H9 (cell line): ENCODE results near the gene LIPK. TPM values are rescaled to one million over a fixed set of nuclear protein-coding genes. Genes with fewer than 3 reads are reported as not detected.
A peak's percentile ranks its signal among the peaks of the same experiment; 100 is the strongest.

ENCODE experiments used
- DNase-seq: peaks from one replicate; pipeline ENCODE4 v3.0.0-alpha.2; 2017
- H2AFZ ChIP-seq: one replicate; pipeline ENCODE4 v1.6.1; 2013; ENCODE audit warnings: mild to moderate bottlenecking, low read length, control low read depth, moderate library complexity
- H2AK5ac ChIP-seq: 2 replicates; pipeline ENCODE4 v1.6.1; 2013; ENCODE audit warnings: low read length, control low read depth, mixed read lengths; ENCODE audit not compliant: insufficient read length
- H2BK120ac ChIP-seq: one replicate; pipeline ENCODE4 v1.6.1; 2013; ENCODE audit warnings: low read depth, mild to moderate bottlenecking, low read length, control low read depth, inconsistent platforms; ENCODE audit not compliant: poor library complexity, severe bottlenecking
- H2BK12ac ChIP-seq: 2 replicates; pipeline ENCODE4 v1.6.1; 2013; ENCODE audit warnings: low read length, control low read depth, mixed read lengths, low read depth; ENCODE audit not compliant: insufficient read length
- H2BK15ac ChIP-seq: 2 replicates; pipeline ENCODE4 v1.6.1; 2013; ENCODE audit warnings: low read depth, low read length, control low read depth
- H2BK20ac ChIP-seq: one replicate; pipeline ENCODE4 v1.6.1; 2013; ENCODE audit warnings: low read depth, mild to moderate bottlenecking, low read length, control low read depth, inconsistent platforms; ENCODE audit not compliant: poor library complexity, severe bottlenecking
- H2BK5ac ChIP-seq: 2 replicates; pipeline ENCODE4 v1.6.1; 2013; ENCODE audit warnings: low read length, control low read depth, mixed read lengths; ENCODE audit not compliant: insufficient read length
- H3K14ac ChIP-seq: 2 replicates; pipeline ENCODE4 v1.6.1; 2013; ENCODE audit warnings: low read length, control low read depth; ENCODE audit not compliant: insufficient read depth
- H3K18ac ChIP-seq: 2 replicates; pipeline ENCODE4 v1.6.1; 2013; ENCODE audit warnings: low read depth, mild to moderate bottlenecking, mixed read lengths, low read length, control low read depth; ENCODE audit not compliant: insufficient read length
- H3K23ac ChIP-seq: 2 replicates; pipeline ENCODE4 v1.6.1; 2013; ENCODE audit warnings: low read length, control low read depth, mixed read lengths, low read depth; ENCODE audit not compliant: insufficient read length
- H3K23me2 ChIP-seq: 2 replicates; pipeline ENCODE4 v1.6.1; 2013; ENCODE audit warnings: low read depth, mild to moderate bottlenecking, mixed read lengths, low read length, control low read depth; ENCODE audit not compliant: insufficient read length, poor library complexity, severe bottlenecking
- H3K27ac ChIP-seq: 2 replicates; pipeline ENCODE4 v1.5.1; 2013; ENCODE audit warnings: low read length, control low read depth, mixed read lengths, low read depth; ENCODE audit not compliant: insufficient read length
- H3K27me3 ChIP-seq: 2 replicates; pipeline ENCODE4 v1.6.1; 2013; ENCODE audit warnings: low read length, control low read depth, inconsistent platforms; ENCODE audit not compliant: insufficient read depth
- H3K4ac ChIP-seq: 2 replicates; pipeline ENCODE4 v1.6.1; 2013; ENCODE audit warnings: low read depth, mild to moderate bottlenecking, control low read depth, inconsistent platforms, low read length, moderate library complexity
- H3K4me1 ChIP-seq: 2 replicates; pipeline ENCODE4 v1.6.1; 2013; ENCODE audit warnings: low read length, control low read depth, inconsistent platforms; ENCODE audit not compliant: insufficient read depth
- H3K4me2 ChIP-seq: 2 replicates; pipeline ENCODE4 v1.6.1; 2013; ENCODE audit warnings: low read length, control low read depth, mixed read lengths; ENCODE audit not compliant: insufficient read length, insufficient read depth
- H3K56ac ChIP-seq: 2 replicates; pipeline ENCODE4 v1.6.1; 2013; ENCODE audit warnings: low read depth, mild to moderate bottlenecking, mixed read lengths, low read length, control low read depth; ENCODE audit not compliant: insufficient read length
- H3K79me1 ChIP-seq: 2 replicates; pipeline ENCODE4 v1.6.1; 2013; ENCODE audit warnings: low read depth, mild to moderate bottlenecking, moderate library complexity, low read length, control low read depth, inconsistent platforms; ENCODE audit not compliant: insufficient read depth, poor library complexity, severe bottlenecking
- H3K79me2 ChIP-seq: 2 replicates; pipeline ENCODE4 v1.6.1; 2013; ENCODE audit warnings: low read length, control low read depth, inconsistent platforms; ENCODE audit not compliant: insufficient read depth
- H3K9ac ChIP-seq: 2 replicates; pipeline ENCODE4 v1.6.1; 2013; ENCODE audit warnings: low read length, control low read depth, mixed read lengths; ENCODE audit not compliant: insufficient read length; ENCODE audit errors: extremely low read depth
- H3K9me3 ChIP-seq: one replicate; pipeline ENCODE4 v1.6.1; 2013; ENCODE audit warnings: low read depth, low read length, inconsistent platforms; ENCODE audit not compliant: control insufficient read depth
- H3T11ph ChIP-seq: one replicate; pipeline ENCODE4 v1.6.1; 2013; ENCODE audit warnings: mild to moderate bottlenecking, low read length, control low read depth, inconsistent platforms
- H4K20me1 ChIP-seq: one replicate; pipeline ENCODE4 v1.6.1; 2013; ENCODE audit not compliant: control insufficient read depth, insufficient read length, insufficient read depth
- H4K5ac ChIP-seq: 2 replicates; pipeline ENCODE4 v1.6.1; 2013; ENCODE audit warnings: low read depth, mild to moderate bottlenecking, mixed read lengths, low read length, control low read depth; ENCODE audit not compliant: insufficient read length
- H4K8ac ChIP-seq: replicated peaks from 2 replicates; pipeline ENCODE4 v1.6.1; 2013; ENCODE audit warnings: low read length, control low read depth, mixed read lengths, low read depth; ENCODE audit not compliant: insufficient read length
- H4K91ac ChIP-seq: 2 replicates; pipeline ENCODE4 v1.6.1; 2013; ENCODE audit warnings: low read depth, mild to moderate bottlenecking, moderate library complexity, mixed read lengths, low read length, control low read depth; ENCODE audit not compliant: insufficient read length
- H3K27ac Mint-ChIP-seq, 3 experiments: 2 replicates in 2 of 3; 3 replicates in 1 of 3; pipeline ENCODE4 v1.8.0; 2020 to 2021; ENCODE audit warnings: mixed read lengths in 3 of 3, mild to moderate bottlenecking in 1 of 3, moderate library complexity in 1 of 3
- H3K27me3 Mint-ChIP-seq: 2 replicates; pipeline ENCODE4 v1.8.0; 2021; ENCODE audit warnings: low read depth, mild to moderate bottlenecking, moderate library complexity, mixed read lengths
- H3K36me3 Mint-ChIP-seq, 3 experiments: 2 replicates in 2 of 3; 3 replicates in 1 of 3; pipeline ENCODE4 v1.8.0; 2020 to 2021; ENCODE audit warnings: low read depth in 3 of 3, mixed read lengths in 3 of 3; ENCODE audit not compliant: insufficient read depth in 1 of 3
- H3K4me1 Mint-ChIP-seq, 2 experiments: 2 replicates each; pipeline ENCODE4 v1.8.0; 2020; ENCODE audit warnings: mixed read lengths in 2 of 2
- H3K4me3 Mint-ChIP-seq, 2 experiments: 2 replicates in 1 of 2; 3 replicates in 1 of 2; pipeline ENCODE4 v1.8.0; 2020 to 2021; ENCODE audit warnings: mild to moderate bottlenecking in 2 of 2, mixed read lengths in 2 of 2, moderate library complexity in 1 of 2
- H3K9me3 Mint-ChIP-seq, 2 experiments: 2 replicates in 1 of 2; 3 replicates in 1 of 2; pipeline ENCODE4 v1.8.0; 2020; ENCODE audit warnings: mild to moderate bottlenecking in 2 of 2, mixed read lengths in 2 of 2, moderate library complexity in 1 of 2
- WGBS: extraction: QIAGEN DNeasy Blood & Tissue Kit; methylation state at CpG from one replicate; pipeline ENCODE4 v1.1.7; 2013; ENCODE audit warnings: missing lambda C conversion rate, low lambda C conversion rate, mixed read lengths; ENCODE audit not compliant: insufficient read length; ENCODE audit errors: extremely low coverage; 5-methylcytosine and 5-hydroxymethylcytosine counted together
- total RNA-seq: library from RNA; stranded (reverse); gene quantifications from 2 replicates; pipeline ENCODE4 v1.2.1, GENCODE V29; 2021
- TF ChIP-seq, protein P1 (sequence below): fragments of 200-600 bp; sonication (generic); conservative IDR thresholded peaks from 3 replicates; pipeline ENCODE4 v1.8.0; 2021; ENCODE audit warnings: antibody characterized with exemption, mild to moderate bottlenecking

The LIPK gene
- total RNA-seq, 1 experiment from 2014 or later = not detected

DNA sequence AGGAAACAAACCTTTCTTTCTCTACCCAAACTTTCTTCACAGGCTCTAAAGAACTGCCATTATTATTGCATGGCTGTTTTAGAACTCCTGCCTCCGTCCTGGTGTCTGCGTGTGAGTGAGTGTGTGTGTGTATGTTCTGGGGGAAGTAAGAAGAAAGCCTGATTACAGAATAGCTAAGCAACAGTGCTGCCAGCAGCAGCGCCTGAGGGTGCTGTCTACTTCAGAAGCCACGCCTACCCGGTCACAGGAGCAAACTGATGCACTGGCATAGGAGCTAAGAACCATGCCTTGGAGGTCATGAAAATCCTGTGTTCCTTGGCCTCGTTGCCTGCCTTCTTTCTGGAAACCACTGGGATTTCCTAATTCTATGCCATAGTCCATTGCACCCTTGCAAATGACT is 25.2 kb downstream of the LIPK start:
- Histone ChIP-seq H4K91ac (no peak overlapping the region), H3K18ac (no peak overlapping the region), H2AK5ac (no peak overlapping the region), H3K14ac (no peak overlapping the region), H3T11ph (no peak overlapping the region), H2BK12ac (no peak overlapping the region), H3K23ac (no peak overlapping the region), H3K27me3 (no peaks in the 10 kb centered on the region), H2BK120ac (no peak overlapping the region), H2AFZ (no peak overlapping the region), H3K79me2 (no peaks in the 10 kb centered on the region), H4K5ac (no peak overlapping the region), H4K8ac (no peak overlapping the region), H2BK5ac (no peak overlapping the region), H3K27ac (no peak overlapping the region), H2BK15ac (no peak overlapping the region), H3K79me1 (no peaks in the 10 kb centered on the region), H3K23me2 (no peaks in the 10 kb centered on the region), H2BK20ac (no peak overlapping the region), H3K9me3 (no peaks in the 10 kb centered on the region), H4K20me1 (no peaks in the 10 kb centered on the region), H3K4me1 (no peaks in the 10 kb centered on the region), H3K56ac (no peak overlapping the region), H3K4ac (no peak overlapping the region), H3K4me2 (no peak overlapping the region), H3K9ac (no peak overlapping the region)
- peak; percentile 39 for DNase-seq
- TF ChIP-seq, protein P1, sequence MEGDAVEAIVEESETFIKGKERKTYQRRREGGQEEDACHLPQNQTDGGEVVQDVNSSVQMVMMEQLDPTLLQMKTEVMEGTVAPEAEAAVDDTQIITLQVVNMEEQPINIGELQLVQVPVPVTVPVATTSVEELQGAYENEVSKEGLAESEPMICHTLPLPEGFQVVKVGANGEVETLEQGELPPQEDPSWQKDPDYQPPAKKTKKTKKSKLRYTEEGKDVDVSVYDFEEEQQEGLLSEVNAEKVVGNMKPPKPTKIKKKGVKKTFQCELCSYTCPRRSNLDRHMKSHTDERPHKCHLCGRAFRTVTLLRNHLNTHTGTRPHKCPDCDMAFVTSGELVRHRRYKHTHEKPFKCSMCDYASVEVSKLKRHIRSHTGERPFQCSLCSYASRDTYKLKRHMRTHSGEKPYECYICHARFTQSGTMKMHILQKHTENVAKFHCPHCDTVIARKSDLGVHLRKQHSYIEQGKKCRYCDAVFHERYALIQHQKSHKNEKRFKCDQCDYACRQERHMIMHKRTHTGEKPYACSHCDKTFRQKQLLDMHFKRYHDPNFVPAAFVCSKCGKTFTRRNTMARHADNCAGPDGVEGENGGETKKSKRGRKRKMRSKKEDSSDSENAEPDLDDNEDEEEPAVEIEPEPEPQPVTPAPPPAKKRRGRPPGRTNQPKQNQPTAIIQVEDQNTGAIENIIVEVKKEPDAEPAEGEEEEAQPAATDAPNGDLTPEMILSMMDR = no peak
- Mint-ChIP-seq H3K36me3 (no peaks in the 10 kb centered on the region), H3K4me3 (no peak overlapping the region), H3K27me3 (peaks cover 19% of the 10 kb centered on the region), H3K4me1 (peaks cover 6% of the 10 kb centered on the region in 2 experiments), H3K9me3 (no peaks in the 10 kb centered on the region), H3K27ac (no peak overlapping the region)
- WGBS = no CpG with 5 or more reads among the region's 6 CpGs
